Suprapubic skin (tissue), 3 donors: ENCODE results near the gene USF1.
"Not testable (repeated sequence)": the region's sequence is repeated elsewhere in the genome, so short reads cannot be mapped to it uniquely, and the experiment has no call there.

ENCODE experiments used
- POLR2A ChIP-seq, 2 donors: fragments of 450-650 bp; IDR thresholded peaks; one replicate each; pipeline ENCODE4 v1.6.1; 2017; ENCODE audit warnings: antibody characterized with exemption in 2 of 2, mild to moderate bottlenecking in 2 of 2, moderate library complexity in 2 of 2
- TF ChIP-seq, protein P1 (sequence below), 2 donors: fragments of 200-600 bp in 1 of 2; fragments of 450-650 bp in 1 of 2; sonication (generic) in 1 of 2; IDR thresholded peaks; one replicate each; pipeline ENCODE4 v1.5.1; 2016 to 2019; ENCODE audit warnings: antibody characterized with exemption in 2 of 2, mild to moderate bottlenecking in 1 of 2, moderate library complexity in 1 of 2

DNA sequence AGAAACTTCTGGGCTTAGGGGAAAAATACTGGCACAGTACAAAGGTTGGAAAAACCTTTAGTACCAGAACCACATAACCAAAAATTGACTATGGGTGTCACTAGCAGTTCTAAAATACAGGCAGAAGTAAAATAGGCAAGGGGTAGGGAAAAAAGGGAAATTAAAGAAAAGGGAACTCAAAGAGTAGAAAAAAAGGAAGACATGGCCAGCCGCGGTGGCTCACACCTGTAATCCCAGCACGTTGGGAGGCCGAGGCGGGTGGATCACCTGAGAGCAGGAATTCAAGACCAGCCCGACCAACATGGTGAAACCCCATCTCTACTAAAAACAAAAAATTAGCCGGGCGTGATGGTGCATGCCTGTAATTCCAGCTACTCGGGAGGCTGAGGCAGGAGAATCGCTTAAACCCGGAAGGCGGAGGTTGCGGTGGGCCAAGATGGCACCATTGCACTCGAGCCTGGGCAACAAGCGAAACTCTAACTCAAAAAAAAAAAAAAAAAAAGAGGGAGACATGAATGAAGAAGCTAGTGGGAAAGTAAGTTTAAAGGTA is 26.6 kb downstream of the USF1 start:
- TF ChIP-seq, protein P1, sequence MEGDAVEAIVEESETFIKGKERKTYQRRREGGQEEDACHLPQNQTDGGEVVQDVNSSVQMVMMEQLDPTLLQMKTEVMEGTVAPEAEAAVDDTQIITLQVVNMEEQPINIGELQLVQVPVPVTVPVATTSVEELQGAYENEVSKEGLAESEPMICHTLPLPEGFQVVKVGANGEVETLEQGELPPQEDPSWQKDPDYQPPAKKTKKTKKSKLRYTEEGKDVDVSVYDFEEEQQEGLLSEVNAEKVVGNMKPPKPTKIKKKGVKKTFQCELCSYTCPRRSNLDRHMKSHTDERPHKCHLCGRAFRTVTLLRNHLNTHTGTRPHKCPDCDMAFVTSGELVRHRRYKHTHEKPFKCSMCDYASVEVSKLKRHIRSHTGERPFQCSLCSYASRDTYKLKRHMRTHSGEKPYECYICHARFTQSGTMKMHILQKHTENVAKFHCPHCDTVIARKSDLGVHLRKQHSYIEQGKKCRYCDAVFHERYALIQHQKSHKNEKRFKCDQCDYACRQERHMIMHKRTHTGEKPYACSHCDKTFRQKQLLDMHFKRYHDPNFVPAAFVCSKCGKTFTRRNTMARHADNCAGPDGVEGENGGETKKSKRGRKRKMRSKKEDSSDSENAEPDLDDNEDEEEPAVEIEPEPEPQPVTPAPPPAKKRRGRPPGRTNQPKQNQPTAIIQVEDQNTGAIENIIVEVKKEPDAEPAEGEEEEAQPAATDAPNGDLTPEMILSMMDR (IDR thresholded peaks at IDR 0.05): not testable (repeated sequence)
- not testable (repeated sequence) for TF ChIP-seq POLR2A (IDR thresholded peaks at IDR 0.05)
